ENCODE data around the gene LRMDA.

LRMDA gene

GRCh38 chr10:76555067-76555670, 1123.7 kb downstream of the LRMDA start:
- Histone ChIP-seq H2AFZ (ENCODE audit: low read depth, low read length) (no peak overlapping the region), H3K9me3 (ENCODE audit: low read length) (no peaks in the 10 kb centered on the region), H3K4me3 (ENCODE audit: low read length) (no peak overlapping the region), H3K36me3 (ENCODE audit: insufficient read depth, low read length) (no peaks in the 10 kb centered on the region), H3K27me3 (ENCODE audit: insufficient read depth, low read length) (no peaks in the 10 kb centered on the region), H3K4me1 (ENCODE audit: insufficient read depth, low read length) (no peaks in the 10 kb centered on the region)

- H3K36me3 ChIP-seq (ENCODE audit: insufficient read depth, low read length) = no peaks in the 10 kb centered on the region
- H3K4me1 ChIP-seq (ENCODE audit: insufficient read depth, low read length) = no peaks in the 10 kb centered on the region
- no peak overlapping the region for H3K4me3 ChIP-seq (ENCODE audit: low read length)
- no peak overlapping the region for H2AFZ ChIP-seq (ENCODE audit: low read depth, low read length)
- H3K27me3 ChIP-seq (ENCODE audit: insufficient read depth, low read length) = no peaks in the 10 kb centered on the region
- no peaks in the 10 kb centered on the region for H3K9me3 ChIP-seq (ENCODE audit: low read length)
Measured at GRCh38 chr10:76557366-76557765, 1125.9 kb downstream of the LRMDA start.

DNA sequence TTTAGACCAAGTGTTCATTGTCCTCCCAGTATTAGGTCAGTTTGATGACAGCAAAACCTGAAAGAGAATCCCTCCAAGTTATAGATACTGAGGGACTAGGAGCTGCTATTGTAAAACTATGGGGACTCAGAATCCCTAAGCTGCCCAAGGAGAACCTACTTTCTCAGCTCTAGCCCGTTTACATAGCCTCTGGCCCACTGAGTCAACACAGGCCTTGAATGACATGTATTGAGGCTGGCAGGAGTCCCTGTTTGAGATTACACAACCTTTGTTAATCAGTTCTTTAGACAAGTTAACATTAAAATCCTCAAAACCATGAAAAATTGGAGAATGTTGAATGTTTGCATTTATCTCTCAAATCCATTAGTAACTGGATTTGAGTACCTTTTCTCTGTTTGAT, 1127.2 kb downstream of the LRMDA start:
- H3K4me1 ChIP-seq (ENCODE audit: insufficient read depth, low read length) = no peaks in the 10 kb centered on the region
- H3K27me3 ChIP-seq (ENCODE audit: insufficient read depth, low read length) = no peaks in the 10 kb centered on the region
- H3K4me3 ChIP-seq (ENCODE audit: low read length) = no peak overlapping the region
- no peak overlapping the region for H2AFZ ChIP-seq (ENCODE audit: low read depth, low read length)
- no peaks in the 10 kb centered on the region for H3K9me3 ChIP-seq (ENCODE audit: low read length)
- no peaks in the 10 kb centered on the region for H3K36me3 ChIP-seq (ENCODE audit: insufficient read depth, low read length)

- no peaks in the 10 kb centered on the region for H3K27me3 ChIP-seq (ENCODE audit: insufficient read depth, low read length)
- no peaks in the 10 kb centered on the region for H3K4me1 ChIP-seq (ENCODE audit: insufficient read depth, low read length)
- H3K4me3 ChIP-seq (ENCODE audit: low read length) = no peak overlapping the region
- no peak overlapping the region for H2AFZ ChIP-seq (ENCODE audit: low read depth, low read length)
- H3K9me3 ChIP-seq (ENCODE audit: low read length) = no peaks in the 10 kb centered on the region
- no peaks in the 10 kb centered on the region for H3K36me3 ChIP-seq (ENCODE audit: insufficient read depth, low read length)
Measured at GRCh38 chr10:76558996-76559891, 1127.8 kb downstream of the LRMDA start.

GRCh38 chr10:76559892-76560220, 1128.4 kb downstream of the LRMDA start:
- H2AFZ ChIP-seq (ENCODE audit: low read depth, low read length) = no peak overlapping the region
- no peak overlapping the region for H3K4me3 ChIP-seq (ENCODE audit: low read length)
- H3K9me3 ChIP-seq (ENCODE audit: low read length) = no peaks in the 10 kb centered on the region
- no peaks in the 10 kb centered on the region for H3K27me3 ChIP-seq (ENCODE audit: insufficient read depth, low read length)
- H3K36me3 ChIP-seq (ENCODE audit: insufficient read depth, low read length) = no peaks in the 10 kb centered on the region
- H3K4me1 ChIP-seq (ENCODE audit: insufficient read depth, low read length) = no peaks in the 10 kb centered on the region

DNA sequence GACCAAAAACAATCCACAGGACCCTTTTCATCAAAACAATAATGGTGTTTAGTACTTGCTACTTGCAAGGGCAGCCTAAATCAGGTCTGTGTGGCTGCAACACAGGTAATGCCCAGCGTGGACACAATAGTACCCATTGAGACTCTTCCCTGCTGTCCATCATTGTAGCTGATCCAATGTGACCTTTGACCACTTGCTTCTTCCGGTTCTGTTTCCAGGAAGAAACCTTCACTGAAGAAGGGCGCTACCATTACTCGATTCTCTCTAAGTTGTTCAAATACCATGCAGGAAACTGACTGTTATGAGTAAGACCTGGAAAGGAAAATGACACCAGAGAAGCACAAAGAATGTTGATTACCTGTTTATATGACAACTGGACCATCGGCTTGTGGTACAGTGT, 1128.9 kb downstream of the LRMDA start:
- Histone ChIP-seq H2AFZ (ENCODE audit: low read depth, low read length) (no peak overlapping the region), H3K4me1 (ENCODE audit: insufficient read depth, low read length) (no peaks in the 10 kb centered on the region), H3K36me3 (ENCODE audit: insufficient read depth, low read length) (no peaks in the 10 kb centered on the region), H3K9me3 (ENCODE audit: low read length) (no peaks in the 10 kb centered on the region), H3K4me3 (ENCODE audit: low read length) (no peak overlapping the region), H3K27me3 (ENCODE audit: insufficient read depth, low read length) (no peaks in the 10 kb centered on the region)

- H3K9me3 ChIP-seq (ENCODE audit: low read length) = no peaks in the 10 kb centered on the region
- H3K4me1 ChIP-seq (ENCODE audit: insufficient read depth, low read length) = no peaks in the 10 kb centered on the region
- H2AFZ ChIP-seq (ENCODE audit: low read depth, low read length) = no peak overlapping the region
- H3K36me3 ChIP-seq (ENCODE audit: insufficient read depth, low read length) = no peaks in the 10 kb centered on the region
- no peak overlapping the region for H3K4me3 ChIP-seq (ENCODE audit: low read length)
- H3K27me3 ChIP-seq (ENCODE audit: insufficient read depth, low read length) = no peaks in the 10 kb centered on the region
Measured at GRCh38 chr10:76563286-76563685, 1131.9 kb downstream of the LRMDA start.

DNA sequence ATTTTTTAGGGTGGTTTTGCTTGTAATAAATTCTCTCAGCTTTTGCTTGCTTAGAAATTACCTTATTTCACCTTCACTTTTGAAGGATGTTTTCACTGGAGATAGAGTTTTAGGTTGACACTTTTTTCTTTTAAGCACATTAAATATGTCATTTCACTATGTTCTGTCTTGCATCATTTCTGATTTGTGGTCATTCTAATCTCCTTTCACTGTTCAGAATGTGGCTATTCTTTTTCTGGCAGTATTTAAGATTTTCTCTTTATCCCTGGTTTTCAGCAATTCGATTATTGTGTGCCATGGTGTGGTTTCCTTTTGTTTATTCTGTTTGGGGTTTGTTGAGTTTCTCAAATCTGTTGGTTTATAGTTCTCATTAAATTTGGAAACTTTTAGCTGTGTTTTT, 1140.6 kb downstream of the LRMDA start:
- Histone ChIP-seq H3K4me3 (ENCODE audit: low read length) (no peak overlapping the region), H3K9me3 (ENCODE audit: low read length) (no peaks in the 10 kb centered on the region), H3K36me3 (ENCODE audit: insufficient read depth, low read length) (no peaks in the 10 kb centered on the region), H3K27me3 (ENCODE audit: insufficient read depth, low read length) (no peaks in the 10 kb centered on the region), H3K4me1 (ENCODE audit: insufficient read depth, low read length) (no peaks in the 10 kb centered on the region), H2AFZ (ENCODE audit: low read depth, low read length) (no peak overlapping the region)

GRCh38 chr10:76576276-76576962, 1145.0 kb downstream of the LRMDA start:
- Histone ChIP-seq H3K36me3 (ENCODE audit: insufficient read depth, low read length) (no peaks in the 10 kb centered on the region), H2AFZ (ENCODE audit: low read depth, low read length) (no peak overlapping the region), H3K4me1 (ENCODE audit: insufficient read depth, low read length) (no peaks in the 10 kb centered on the region), H3K4me3 (ENCODE audit: low read length) (no peak overlapping the region), H3K27me3 (ENCODE audit: insufficient read depth, low read length) (no peaks in the 10 kb centered on the region), H3K9me3 (ENCODE audit: low read length) (no peaks in the 10 kb centered on the region)

GRCh38 chr10:76577455-76577854, 1146.0 kb downstream of the LRMDA start:
- Histone ChIP-seq H2AFZ (ENCODE audit: low read depth, low read length) (no peak overlapping the region), H3K36me3 (ENCODE audit: insufficient read depth, low read length) (no peaks in the 10 kb centered on the region), H3K4me1 (ENCODE audit: insufficient read depth, low read length) (no peaks in the 10 kb centered on the region), H3K27me3 (ENCODE audit: insufficient read depth, low read length) (no peaks in the 10 kb centered on the region), H3K4me3 (ENCODE audit: low read length) (no peak overlapping the region), H3K9me3 (ENCODE audit: low read length) (no peaks in the 10 kb centered on the region)

- Histone ChIP-seq H2AFZ (ENCODE audit: low read depth, low read length) (no peak overlapping the region), H3K36me3 (ENCODE audit: insufficient read depth, low read length) (no peaks in the 10 kb centered on the region), H3K27me3 (ENCODE audit: insufficient read depth, low read length) (no peaks in the 10 kb centered on the region), H3K9me3 (ENCODE audit: low read length) (no peaks in the 10 kb centered on the region), H3K4me3 (ENCODE audit: low read length) (no peak overlapping the region), H3K4me1 (ENCODE audit: insufficient read depth, low read length) (no peaks in the 10 kb centered on the region)
Measured at GRCh38 chr10:76581506-76582256, 1150.3 kb downstream of the LRMDA start.

GRCh38 chr10:76582531-76582930, 1151.1 kb downstream of the LRMDA start:
- Histone ChIP-seq H3K4me3 (ENCODE audit: low read length) (no peak overlapping the region), H3K36me3 (ENCODE audit: insufficient read depth, low read length) (no peaks in the 10 kb centered on the region), H3K27me3 (ENCODE audit: insufficient read depth, low read length) (no peaks in the 10 kb centered on the region), H2AFZ (ENCODE audit: low read depth, low read length) (no peak overlapping the region), H3K9me3 (ENCODE audit: low read length) (no peaks in the 10 kb centered on the region), H3K4me1 (ENCODE audit: insufficient read depth, low read length) (no peaks in the 10 kb centered on the region)

DNA sequence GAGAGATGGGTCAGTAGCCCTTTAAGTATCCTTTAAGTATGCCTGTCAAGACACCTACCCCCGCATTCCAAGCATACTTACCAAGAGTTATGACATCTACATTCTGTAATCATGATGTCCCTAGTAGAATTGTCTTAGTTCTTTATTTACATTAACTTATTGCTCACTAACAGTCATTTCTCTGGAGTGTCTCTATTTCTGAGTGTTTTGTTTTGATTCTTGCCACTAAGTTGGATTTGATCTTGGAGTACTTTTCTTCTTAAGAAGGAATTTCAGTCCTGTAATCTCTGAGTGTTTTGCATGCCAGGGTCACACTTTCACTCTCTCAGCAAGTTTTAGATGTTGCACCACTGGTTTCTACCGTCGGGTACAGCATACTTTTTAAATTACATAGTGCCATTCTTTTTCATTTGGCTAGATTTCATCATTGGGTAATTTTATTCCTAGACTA, 1152.3 kb downstream of the LRMDA start:
- Histone ChIP-seq H3K36me3 (ENCODE audit: insufficient read depth, low read length) (no peaks in the 10 kb centered on the region), H3K9me3 (ENCODE audit: low read length) (no peaks in the 10 kb centered on the region), H3K4me1 (ENCODE audit: insufficient read depth, low read length) (no peaks in the 10 kb centered on the region), H3K4me3 (ENCODE audit: low read length) (no peak overlapping the region), H3K27me3 (ENCODE audit: insufficient read depth, low read length) (no peaks in the 10 kb centered on the region), H2AFZ (ENCODE audit: low read depth, low read length) (no peak overlapping the region)
